T follicular helper cell (primary cell): ENCODE measurements around the gene ZNF670.
"Not testable (repeated sequence)": the region's sequence is repeated elsewhere in the genome, so short reads cannot be mapped to it uniquely, and the experiment has no call there.

Experiments
- DNase-seq: peaks from one replicate; pipeline ENCODE4 v3.0.0-alpha.2; 2020; ENCODE audit warnings: low read depth

The ZNF670 gene

GRCh38 chr1:247043406-247043805, 35.2 kb downstream of the ZNF670 start:
- no peak for DNase-seq

DNA sequence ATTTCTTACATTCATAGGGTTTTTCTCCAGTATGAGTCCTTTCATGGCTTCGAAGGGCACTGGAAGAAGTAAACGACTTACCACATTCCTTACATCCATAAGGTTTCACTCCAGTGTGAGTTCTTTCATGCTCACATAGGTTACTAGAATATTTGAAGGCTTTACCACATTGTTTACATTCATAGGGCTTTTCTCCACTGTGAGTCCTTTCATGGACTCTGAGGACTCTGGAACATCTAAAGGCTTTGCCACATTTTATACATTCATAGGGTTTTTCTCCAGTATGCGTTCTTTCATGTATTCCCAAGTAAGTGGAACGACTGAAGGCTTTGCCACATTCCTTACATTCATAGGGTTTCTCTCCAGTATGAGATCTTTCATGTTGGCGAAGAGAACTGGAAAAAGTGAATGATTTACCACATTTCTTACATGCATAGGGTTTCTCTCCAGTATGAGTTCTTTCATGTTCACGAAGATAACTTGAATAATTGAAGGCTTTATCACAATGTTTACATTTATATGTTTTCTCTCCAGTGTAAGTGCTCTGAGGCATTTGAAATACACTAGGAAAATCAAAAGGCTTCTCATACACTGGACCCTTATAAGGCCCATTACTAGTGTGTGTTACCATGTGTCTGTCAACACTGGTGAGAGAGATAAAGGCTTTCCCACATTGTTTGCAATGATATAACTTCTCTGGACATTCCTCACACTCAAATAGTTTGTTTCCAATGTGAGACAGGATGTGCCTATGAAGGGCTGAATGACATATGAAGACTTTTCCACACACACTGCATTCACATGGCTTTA, 40.9 kb downstream of the ZNF670 start:
- DNase-seq, result no peak

- not testable (repeated sequence) for DNase-seq
These were observed 46.3 kb downstream of the ZNF670 start for GRCh38 chr1:247032306-247032705.
